ENCODE measurements around the gene CDO1.

CDO1 gene

DNA sequence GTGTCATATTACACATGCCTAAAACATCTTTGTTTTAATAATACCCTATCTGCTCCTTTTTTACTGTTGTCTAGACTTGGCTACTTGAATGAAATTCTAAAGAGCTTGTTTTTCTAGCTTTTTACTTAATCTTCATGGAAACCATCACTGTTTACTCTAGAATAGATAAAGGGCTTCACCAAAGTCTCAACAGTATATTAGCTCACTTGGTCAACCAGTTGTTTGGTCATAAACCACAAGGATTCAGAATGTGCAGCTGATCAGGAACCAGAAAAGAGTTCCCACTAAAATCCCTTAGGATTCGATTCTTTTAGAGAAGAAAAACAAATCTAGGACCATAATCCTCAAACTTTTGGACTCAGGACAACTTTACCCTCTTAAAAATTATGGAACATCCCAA is 38.0 kb downstream of the CDO1 start:
- no peak for DNase-seq

DNA sequence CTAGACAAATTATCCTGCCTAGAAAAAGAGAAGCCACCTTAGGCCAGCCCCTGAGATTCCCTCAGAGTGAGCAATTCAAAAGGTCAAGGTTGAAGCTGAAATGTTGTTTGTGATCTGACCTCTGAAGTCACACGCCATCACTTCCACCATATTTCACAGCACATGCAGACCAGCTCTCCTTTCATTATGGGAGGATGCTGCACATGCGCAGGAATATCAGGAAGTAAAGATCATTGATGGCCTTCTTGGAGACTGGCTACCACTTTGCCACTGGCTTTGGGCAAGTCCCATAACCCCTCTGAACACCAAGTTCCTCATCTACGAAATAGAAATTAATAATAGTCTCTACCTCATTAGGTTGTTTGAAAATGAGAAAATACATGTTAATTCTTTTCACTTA is 39.5 kb downstream of the CDO1 start:
- DNase-seq = no peak

DNA sequence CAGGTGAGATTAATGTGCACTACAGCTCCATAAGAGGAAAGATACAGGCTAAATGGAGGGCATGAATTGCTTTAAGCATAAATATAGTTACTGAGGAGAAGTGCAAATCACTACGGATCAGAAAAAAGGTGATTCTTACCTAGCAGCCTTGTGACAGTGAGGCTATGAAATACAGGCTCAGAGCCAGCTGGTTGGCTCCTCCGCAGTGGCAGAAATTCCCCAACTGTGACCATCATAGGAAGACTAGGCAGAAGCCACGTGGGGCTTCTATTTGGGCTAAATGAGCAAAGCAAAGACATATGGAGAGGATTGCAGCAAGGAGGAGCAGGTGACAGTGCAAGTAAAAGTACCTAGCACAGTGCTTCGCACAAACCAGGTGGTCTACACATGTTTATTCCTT is 40.5 kb downstream of the CDO1 start:
- DNase-seq = no peak

DNA sequence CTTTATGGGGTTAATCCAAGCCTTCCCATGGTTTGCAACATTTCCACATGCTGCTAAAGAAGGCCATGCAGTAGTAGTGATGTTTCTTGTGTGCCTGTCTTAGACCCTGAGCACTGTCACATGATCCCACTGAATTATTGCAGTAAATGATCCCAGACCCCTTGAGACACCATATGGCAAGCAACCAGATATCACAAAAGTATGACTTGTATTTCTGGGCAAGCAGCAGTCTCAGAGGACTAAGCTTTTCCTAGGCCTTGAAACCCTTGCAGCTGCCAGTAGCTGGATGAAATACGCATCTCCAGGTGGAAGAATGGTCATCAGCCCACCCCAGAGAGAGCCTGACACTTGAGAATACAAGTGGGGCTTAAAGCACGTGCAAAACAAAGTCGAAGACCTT is 41.8 kb downstream of the CDO1 start:
- DNase-seq = no peak

DNA sequence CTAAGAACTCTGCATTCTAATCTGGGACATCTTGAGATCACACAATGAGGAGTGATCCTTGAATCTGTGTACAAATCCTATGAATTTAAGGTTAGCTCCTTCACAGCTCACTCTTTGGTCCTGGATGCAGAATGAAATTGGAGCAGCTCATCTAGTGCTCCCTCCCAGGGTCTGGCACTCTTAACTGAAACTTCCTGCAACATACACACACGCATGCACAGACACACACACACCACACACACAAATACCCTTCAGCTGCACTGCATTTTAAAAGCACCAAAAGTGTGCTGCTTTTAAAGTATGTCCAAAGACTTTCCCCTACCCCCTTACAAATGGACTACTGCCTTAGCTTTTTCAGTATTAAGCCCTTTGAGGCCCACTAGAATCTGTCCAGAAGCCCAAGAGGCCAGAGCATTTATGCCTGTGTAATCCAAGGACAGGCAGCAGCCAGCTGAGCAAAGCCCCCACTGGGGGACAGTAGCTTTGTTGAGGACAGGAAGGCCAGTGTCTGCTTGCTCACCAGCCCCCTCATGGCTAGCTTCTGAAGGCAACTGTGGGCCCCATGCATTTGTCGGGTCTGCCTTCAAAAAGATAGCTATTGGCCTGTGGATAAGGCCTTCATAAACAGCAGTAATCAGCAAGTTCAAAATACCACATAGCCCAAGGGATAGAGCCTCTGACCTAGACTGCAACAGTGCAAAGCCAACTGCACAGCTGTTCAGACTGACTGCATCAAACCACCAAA is 43.6 kb downstream of the CDO1 start:
- no peak for DNase-seq

DNA sequence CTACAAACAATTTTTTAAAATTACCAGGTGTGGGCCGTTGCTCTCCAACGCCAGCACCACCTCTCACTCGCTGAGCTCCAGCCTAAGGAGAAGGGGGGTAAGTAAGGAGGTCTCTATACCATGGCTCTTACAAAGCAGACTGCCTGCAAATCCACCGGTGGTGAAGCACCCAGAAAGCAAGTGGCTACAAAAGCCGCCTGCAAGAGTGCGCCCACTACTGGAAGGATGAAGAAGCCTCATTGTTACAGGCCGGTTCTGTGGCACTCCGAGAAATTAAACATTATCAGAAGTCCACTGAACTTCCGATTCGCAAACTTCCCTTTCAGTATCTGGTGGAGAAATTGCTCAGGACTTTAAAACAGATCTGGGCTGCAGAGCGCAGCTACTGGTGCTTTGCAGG is 46.0 kb downstream of the CDO1 start:
- no peak for DNase-seq

DNA sequence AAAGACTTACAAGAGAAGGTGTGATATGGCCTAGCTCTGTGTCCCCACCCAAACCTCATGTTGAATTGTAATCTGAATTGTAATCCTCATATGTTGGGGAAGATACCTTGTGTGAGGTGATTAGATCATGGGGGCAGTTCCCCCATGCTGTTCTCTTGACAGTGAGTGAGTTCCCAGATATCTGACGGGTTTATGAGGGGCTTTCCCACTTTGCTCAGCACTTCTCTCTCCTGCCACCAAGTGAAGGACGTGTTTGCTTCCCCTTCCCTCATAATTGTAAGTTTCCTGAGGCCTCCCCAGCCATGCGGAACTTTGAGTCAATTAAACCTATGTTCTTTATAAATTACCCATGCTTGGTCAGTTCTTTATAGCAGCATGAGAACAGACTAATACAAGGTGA is 49.0 kb downstream of the CDO1 start:
- DNase-seq = no peak

DNA sequence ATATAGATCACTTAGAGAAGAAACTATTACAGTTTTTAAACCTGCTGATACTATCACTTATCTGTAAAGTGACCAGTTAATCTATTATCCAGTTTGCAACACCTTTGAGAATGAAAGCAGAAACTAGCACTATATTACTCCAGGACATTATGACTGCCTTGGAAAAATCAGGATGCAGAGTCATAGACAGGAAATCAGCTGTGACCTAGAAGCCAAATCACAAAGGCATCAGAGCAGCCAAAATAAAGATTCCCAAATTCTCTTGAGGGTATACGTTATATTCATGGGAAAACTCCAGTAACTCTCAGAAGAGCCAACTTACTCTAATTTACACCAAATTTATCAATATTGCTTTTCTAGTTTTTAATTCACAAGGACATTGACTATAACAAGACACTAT is 49.9 kb downstream of the CDO1 start:
- DNase-seq = no peak

DNA sequence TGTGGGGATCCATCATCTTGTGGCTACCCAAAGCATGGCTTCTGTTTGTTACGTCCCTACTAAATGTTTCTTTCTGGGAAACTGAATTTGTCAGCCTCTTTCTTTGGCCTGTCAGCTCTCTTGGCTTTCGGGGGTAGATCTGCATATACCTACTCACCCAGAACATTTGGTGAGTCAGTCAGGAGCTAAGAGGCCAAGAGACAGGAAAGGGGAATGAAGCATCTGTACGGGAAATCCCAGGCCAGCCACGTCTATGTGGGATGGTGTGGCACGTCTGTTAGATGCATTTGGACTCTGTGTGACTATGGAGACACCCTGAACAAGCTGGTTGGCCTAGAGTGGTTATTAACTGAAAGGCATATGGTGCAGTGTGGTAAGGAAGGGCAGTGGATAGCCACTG is 58.1 kb downstream of the CDO1 start:
- no peak for DNase-seq

DNA sequence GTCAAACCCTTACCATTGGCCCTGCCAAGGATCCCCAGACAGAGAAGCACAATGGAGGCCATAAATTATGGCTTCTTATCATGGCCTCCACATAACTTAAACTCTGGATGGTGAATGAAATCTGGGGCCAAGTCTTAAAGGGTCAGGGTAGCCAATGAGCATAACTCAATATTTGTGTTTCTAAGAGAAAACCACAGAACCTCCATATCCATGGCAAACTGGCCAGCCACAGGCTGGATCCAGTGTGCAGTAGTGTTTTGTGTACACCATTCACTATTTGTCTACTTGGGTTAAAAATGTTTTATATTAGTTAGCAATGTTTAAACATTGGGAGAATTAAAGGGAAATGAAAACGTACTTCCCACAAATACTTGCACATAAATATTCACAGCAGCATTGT is 60.8 kb downstream of the CDO1 start:
- DNase-seq = no peak
